ENCODE data around the gene NMT2. TPM values are rescaled to one million over a fixed set of nuclear protein-coding genes. Genes with fewer than 3 reads are reported as not detected.

The NMT2 gene
- total and polyA plus RNA-seq, 2 donors (not counting 1 experiment from before 2014, with no cell fraction given), result 16.6 to 21.0 TPM

DNA sequence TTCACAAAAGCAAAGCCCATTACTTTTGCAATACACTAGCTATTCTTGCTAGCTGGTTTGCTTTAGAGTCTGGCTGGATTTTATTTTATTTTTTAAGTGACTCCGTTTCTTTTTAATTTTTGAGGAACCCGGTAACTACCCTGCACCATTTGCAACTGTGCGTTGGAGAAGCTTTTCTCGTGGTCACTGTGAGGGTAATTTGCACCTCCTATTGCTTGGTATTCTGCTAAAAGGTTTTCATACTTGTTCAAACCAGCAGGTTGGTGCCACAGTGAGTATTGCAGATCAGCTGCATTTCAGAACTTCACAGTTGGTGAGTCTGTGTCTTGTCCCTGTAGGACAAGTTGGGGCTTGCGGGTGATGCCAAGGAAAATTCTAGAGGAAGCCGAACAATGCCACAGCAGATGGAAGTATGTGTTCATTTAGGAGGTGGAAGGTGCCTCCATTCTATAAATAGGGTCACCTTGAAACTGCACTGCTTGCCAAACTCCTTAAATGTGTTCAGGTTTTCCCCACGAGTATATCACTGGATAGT is 3.9 kb upstream of the NMT2 start:
- Histone ChIP-seq H3K27ac (ENCODE audit: insufficient read depth, low read length) (no peak overlapping the region), H3K79me2 (ENCODE audit: control insufficient read depth, insufficient read depth, low read length) (peaks cover 5% of the 10 kb centered on the region), H2AFZ (ENCODE audit: low read length) (no peak overlapping the region), H3K4me3 (replicated peaks in 1 of 4; ENCODE audit: control extremely low read depth in 1 of 4, insufficient read depth in 1 of 4, low read depth in 3 of 4, low read length in 4 of 4) (no peak overlapping the region), H3K27me3 (ENCODE audit: control insufficient read depth, insufficient read depth, low read length) (no peaks in the 10 kb centered on the region), H3K4me2 (ENCODE audit: extremely low read depth, insufficient read depth, low read length) (no peak overlapping the region), H4K20me1 (ENCODE audit: control insufficient read depth, extremely low read depth, insufficient read depth, low read length) (no peaks in the 10 kb centered on the region), H3K36me3 (ENCODE audit: control insufficient read depth, insufficient read depth, low read length) (no peaks in the 10 kb centered on the region), H3K9me3 (ENCODE audit: control insufficient read depth, insufficient read depth, low read depth, low read length) (no peaks in the 10 kb centered on the region), H3K9ac (ENCODE audit: insufficient read depth, low read length) (no peak overlapping the region), H3K4me1 (ENCODE audit: control insufficient read depth, extremely low read depth, insufficient read depth, low read length) (peaks cover 7% of the 10 kb centered on the region)
- no peak for DNase-seq (ENCODE audit: low read depth in 2 of 2)
- TF ChIP-seq EZH2 (IDR thresholded peaks at IDR 0.05; ENCODE audit: low read length, missing control alignments), result no peak
- TF ChIP-seq, protein P1, sequence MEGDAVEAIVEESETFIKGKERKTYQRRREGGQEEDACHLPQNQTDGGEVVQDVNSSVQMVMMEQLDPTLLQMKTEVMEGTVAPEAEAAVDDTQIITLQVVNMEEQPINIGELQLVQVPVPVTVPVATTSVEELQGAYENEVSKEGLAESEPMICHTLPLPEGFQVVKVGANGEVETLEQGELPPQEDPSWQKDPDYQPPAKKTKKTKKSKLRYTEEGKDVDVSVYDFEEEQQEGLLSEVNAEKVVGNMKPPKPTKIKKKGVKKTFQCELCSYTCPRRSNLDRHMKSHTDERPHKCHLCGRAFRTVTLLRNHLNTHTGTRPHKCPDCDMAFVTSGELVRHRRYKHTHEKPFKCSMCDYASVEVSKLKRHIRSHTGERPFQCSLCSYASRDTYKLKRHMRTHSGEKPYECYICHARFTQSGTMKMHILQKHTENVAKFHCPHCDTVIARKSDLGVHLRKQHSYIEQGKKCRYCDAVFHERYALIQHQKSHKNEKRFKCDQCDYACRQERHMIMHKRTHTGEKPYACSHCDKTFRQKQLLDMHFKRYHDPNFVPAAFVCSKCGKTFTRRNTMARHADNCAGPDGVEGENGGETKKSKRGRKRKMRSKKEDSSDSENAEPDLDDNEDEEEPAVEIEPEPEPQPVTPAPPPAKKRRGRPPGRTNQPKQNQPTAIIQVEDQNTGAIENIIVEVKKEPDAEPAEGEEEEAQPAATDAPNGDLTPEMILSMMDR (conservative IDR thresholded peaks at IDR 0.05 in 1 of 2, IDR thresholded peaks at IDR 0.05 in 1 of 2; ENCODE audit: low read depth in 1 of 2, low read length in 2 of 2), result no peak

DNA sequence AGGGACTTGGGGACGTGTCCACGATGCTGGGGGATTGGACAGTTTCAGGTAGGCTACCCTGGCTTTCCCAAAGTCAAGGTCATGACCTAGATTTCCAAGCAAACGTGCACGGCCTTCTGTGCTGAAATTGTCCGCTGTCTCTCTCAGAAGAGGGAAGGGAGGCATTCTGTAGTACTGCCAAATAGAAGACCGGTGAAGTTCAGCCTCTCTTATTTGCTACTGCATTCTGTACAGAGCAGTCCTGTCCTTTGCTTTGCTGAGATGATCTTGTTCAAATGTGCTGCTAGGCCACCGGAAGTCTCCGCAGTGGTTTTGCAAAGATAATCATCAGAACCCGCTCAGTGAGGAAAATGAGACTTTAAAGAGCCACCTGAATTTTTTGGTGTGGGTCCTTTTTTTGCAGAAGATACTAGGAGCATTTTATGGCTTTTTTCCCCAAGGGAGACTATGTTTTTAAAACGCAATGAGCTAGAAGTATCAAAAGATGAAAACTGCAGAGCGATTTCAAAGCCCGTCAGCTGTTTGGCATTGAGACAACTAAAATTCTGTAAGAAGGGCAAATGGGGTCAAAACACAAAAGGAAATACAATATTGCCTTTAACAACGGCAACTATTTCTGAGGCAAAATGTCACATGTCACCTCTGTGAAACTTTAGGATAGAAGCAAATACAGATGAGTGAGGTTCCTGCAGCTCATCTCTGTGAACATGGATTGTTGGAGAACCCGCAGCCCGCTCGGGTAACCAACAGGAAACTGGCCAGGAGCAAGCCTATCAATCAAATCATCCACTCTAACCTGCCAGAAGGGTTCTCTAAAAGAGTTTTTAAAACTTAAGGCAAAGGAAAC is 1.3 kb upstream of the NMT2 start:
- Histone ChIP-seq H3K4me3 (replicated peaks in 1 of 4; ENCODE audit: control extremely low read depth in 1 of 4, insufficient read depth in 1 of 4, low read depth in 3 of 4, low read length in 4 of 4) (no peak overlapping the region), H3K9me3 (ENCODE audit: control insufficient read depth, insufficient read depth, low read depth, low read length) (no peaks in the 10 kb centered on the region), H3K9ac (ENCODE audit: insufficient read depth, low read length) (no peak overlapping the region), H3K4me2 (ENCODE audit: extremely low read depth, insufficient read depth, low read length) (peak overlapping the region; percentile 11), H4K20me1 (ENCODE audit: control insufficient read depth, extremely low read depth, insufficient read depth, low read length) (no peaks in the 10 kb centered on the region), H3K36me3 (ENCODE audit: control insufficient read depth, insufficient read depth, low read length) (no peaks in the 10 kb centered on the region), H2AFZ (ENCODE audit: low read length) (peak overlapping the region; percentile 60), H3K79me2 (ENCODE audit: control insufficient read depth, insufficient read depth, low read length) (peaks cover 20% of the 10 kb centered on the region), H3K27ac (ENCODE audit: insufficient read depth, low read length) (no peak overlapping the region), H3K4me1 (ENCODE audit: control insufficient read depth, extremely low read depth, insufficient read depth, low read length) (peaks cover 11% of the 10 kb centered on the region), H3K27me3 (ENCODE audit: control insufficient read depth, insufficient read depth, low read length) (no peaks in the 10 kb centered on the region)
- TF ChIP-seq EZH2 (IDR thresholded peaks at IDR 0.05; ENCODE audit: low read length, missing control alignments), result no peak
- TF ChIP-seq, protein P1 (conservative IDR thresholded peaks at IDR 0.05 in 1 of 2, IDR thresholded peaks at IDR 0.05 in 1 of 2; ENCODE audit: low read depth in 1 of 2, low read length in 2 of 2), result no peak
- no peak for DNase-seq (ENCODE audit: low read depth in 2 of 2)

DNA sequence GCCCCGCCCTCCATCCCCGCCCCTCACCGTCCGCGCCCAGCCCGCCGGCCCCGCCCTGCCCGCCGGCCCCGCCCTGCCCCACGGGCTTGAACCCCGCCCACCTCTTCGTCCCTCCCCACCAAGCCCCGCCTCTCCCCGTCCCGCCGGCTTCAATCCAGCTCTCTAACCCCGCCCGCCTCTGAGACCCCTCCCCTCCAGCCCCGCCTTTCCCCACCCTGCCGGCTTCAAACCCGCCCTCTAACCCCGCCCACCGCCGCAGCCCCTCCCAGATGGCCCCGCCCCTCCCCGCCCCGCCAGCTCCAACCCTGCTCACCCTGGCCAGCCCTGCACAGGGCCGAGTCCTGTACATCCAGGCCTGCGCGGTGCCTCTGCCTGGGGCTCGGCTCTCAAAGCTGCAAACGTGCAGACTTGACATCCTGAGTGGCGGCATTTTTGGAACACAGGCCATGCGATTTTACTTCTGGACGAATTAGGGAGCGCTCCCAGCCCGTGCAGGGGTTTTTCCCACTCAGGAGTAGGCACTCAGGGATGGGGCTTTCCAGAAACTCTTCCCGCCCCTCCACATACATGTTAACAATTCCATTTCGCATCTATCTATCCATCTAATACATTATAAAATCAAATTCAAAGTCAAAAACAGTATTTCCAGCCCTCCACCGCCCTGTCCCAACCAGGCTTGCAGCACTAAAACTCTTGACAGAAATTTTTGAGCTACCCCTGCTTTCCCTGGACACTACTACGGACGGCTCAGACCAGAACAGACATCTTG is 477 bp upstream of the NMT2 start:
- Histone ChIP-seq H2AFZ (ENCODE audit: low read length) (peak overlapping the region; percentile 71), H4K20me1 (ENCODE audit: control insufficient read depth, extremely low read depth, insufficient read depth, low read length) (no peaks in the 10 kb centered on the region), H3K36me3 (ENCODE audit: control insufficient read depth, insufficient read depth, low read length) (no peaks in the 10 kb centered on the region), H3K27me3 (ENCODE audit: control insufficient read depth, insufficient read depth, low read length) (no peaks in the 10 kb centered on the region), H3K79me2 (ENCODE audit: control insufficient read depth, insufficient read depth, low read length) (peaks cover 24% of the 10 kb centered on the region), H3K9me3 (ENCODE audit: control insufficient read depth, insufficient read depth, low read depth, low read length) (no peaks in the 10 kb centered on the region), H3K9ac (ENCODE audit: insufficient read depth, low read length) (no peak overlapping the region), H3K4me3 (replicated peaks in 1 of 4; ENCODE audit: control extremely low read depth in 1 of 4, insufficient read depth in 1 of 4, low read depth in 3 of 4, low read length in 4 of 4) (no peak overlapping the region), H3K4me1 (ENCODE audit: control insufficient read depth, extremely low read depth, insufficient read depth, low read length) (peaks cover 11% of the 10 kb centered on the region), H3K27ac (ENCODE audit: insufficient read depth, low read length) (no peak overlapping the region), H3K4me2 (ENCODE audit: extremely low read depth, insufficient read depth, low read length) (peak overlapping the region; percentile 61)
- DNase-seq (ENCODE audit: low read depth in 2 of 2), result peak; percentile 89 to 97
- TF ChIP-seq EZH2 (IDR thresholded peaks at IDR 0.05; ENCODE audit: low read length, missing control alignments), result no peak
- TF ChIP-seq, protein P1 (conservative IDR thresholded peaks at IDR 0.05 in 1 of 2, IDR thresholded peaks at IDR 0.05 in 1 of 2; ENCODE audit: low read depth in 1 of 2, low read length in 2 of 2), result no peak

Data from fibroblast of lung (primary cell).